Activated CD8-positive, alpha-beta T cell treated with anti-CD3 and anti-CD28 coated beads for 36 hours (primary cell): Measurements from ENCODE around the gene TCEAL4. TPM values are rescaled to one million over a fixed set of nuclear protein-coding genes. Genes with fewer than 3 reads are reported as not detected.

Source experiments
- ATAC-seq: fragments of 200-7000 bp; cut with Tn5 transposase; one replicate; pipeline ENCODE4 v1.10.0; 2021; ENCODE audit warnings: mild to moderate bottlenecking, moderate library complexity
- CTCF ChIA-PET: fragments of 350-600 bp; sonication (Branson Sonifier 250); formaldehyde crosslinking; loops from one replicate; lab custom pipeline; 2021; ENCODE audit warnings: antibody characterized with exemption; lab: Charles Lee
- POLR2A ChIA-PET: fragments of 350-600 bp; sonication (Branson Sonifier 250); formaldehyde crosslinking; loops from one replicate; lab custom pipeline; 2021; ENCODE audit warnings: antibody characterized with exemption; lab: Charles Lee
- DNase-seq: peaks from one replicate; pipeline ENCODE4 v3.0.0-alpha.2; 2020
- H3K27ac Mint-ChIP-seq: one replicate; pipeline ENCODE4 v1.8.0; 2021; ENCODE audit warnings: mild to moderate bottlenecking, mixed read lengths
- H3K27me3 Mint-ChIP-seq: one replicate; pipeline ENCODE4 v1.8.0; 2021; ENCODE audit warnings: mixed read lengths
- H3K36me3 Mint-ChIP-seq: one replicate; pipeline ENCODE4 v1.8.0; 2021; ENCODE audit warnings: low read depth, mixed read lengths
- H3K4me1 Mint-ChIP-seq: one replicate; pipeline ENCODE4 v1.8.0; 2021; ENCODE audit warnings: low read depth, mixed read lengths
- H3K4me3 Mint-ChIP-seq: one replicate; pipeline ENCODE4 v1.8.0; 2021; ENCODE audit warnings: mild to moderate bottlenecking, moderate library complexity, mixed read lengths
- H3K9me3 Mint-ChIP-seq: one replicate; pipeline ENCODE4 v1.8.0; 2021; ENCODE audit warnings: mixed read lengths
- CTCF ChIP-seq: fragments of 200-600 bp; IDR thresholded peaks from one replicate; pipeline ENCODE4 v1.8.0; 2022; ENCODE audit warnings: antibody characterized with exemption, mild to moderate bottlenecking
- intact Hi-C: fragments of 100-400 bp; cut with micrococcal nuclease; formaldehyde crosslinking; loops from one replicate; pipeline ENCODE4 v1.10.0; 2022
- total RNA-seq, 2 experiments: library from RNA; stranded (reverse); gene quantifications; one replicate each; pipeline ENCODE4 v1.2.3, GENCODE V29; 2021

TCEAL4 gene
- total RNA-seq, 2 experiments from 2014 or later = 15.8 to 18.7 TPM

- Mint-ChIP-seq H3K4me1 (no peaks in the 10 kb centered on the region), H3K4me3 (peak overlapping the region; percentile 91), H3K9me3 (no peaks in the 10 kb centered on the region), H3K27me3 (no peaks in the 10 kb centered on the region), H3K36me3 (no peaks in the 10 kb centered on the region), H3K27ac (peak overlapping the region; percentile 90)
- ChIA-PET CTCF (no interaction called here), POLR2A (no interaction called here)
- intact Hi-C loops = no loop called here
- peak; percentile 94 for ATAC-seq
- DNase-seq = peak; percentile 83
- no peak for TF ChIP-seq CTCF
Measured at GRCh38 chrX:103554687-103555424, 30.5 kb upstream of the TCEAL4 start.

- no peak for TF ChIP-seq CTCF
- no peaks in the 10 kb centered on the region for H3K4me1 Mint-ChIP-seq
- CTCF ChIA-PET = no interaction called here
Measured at GRCh38 chrX:103556963-103557612, 28.2 kb upstream of the TCEAL4 start.

GRCh38 chrX:103560256-103560655 is 25.1 kb upstream of the TCEAL4 start:
- no peak for DNase-seq

More at GRCh38 chrX:103556963-103557612, 28.2 kb upstream of the TCEAL4 start:
- no peak for ATAC-seq
- Mint-ChIP-seq H3K4me3 (no peak overlapping the region), H3K27ac (no peak overlapping the region), H3K36me3 (no peaks in the 10 kb centered on the region), H3K27me3 (no peaks in the 10 kb centered on the region), H3K9me3 (no peaks in the 10 kb centered on the region)
- no peak for DNase-seq
- intact Hi-C loops = no loop called here
- POLR2A ChIA-PET = no interaction called here

GRCh38 chrX:103562801-103563200 is 22.5 kb upstream of the TCEAL4 start:
- ChIA-PET CTCF (no interaction called here), POLR2A (no interaction called here)
- ATAC-seq = no peak
- H3K36me3 Mint-ChIP-seq = no peaks in the 10 kb centered on the region
- H3K9me3 Mint-ChIP-seq = no peaks in the 10 kb centered on the region
- H3K27me3 Mint-ChIP-seq = peaks cover 2% of the 10 kb centered on the region
- no peak for DNase-seq
- TF ChIP-seq CTCF = no peak
- H3K4me3 Mint-ChIP-seq = no peak overlapping the region
- H3K4me1 Mint-ChIP-seq = no peaks in the 10 kb centered on the region
- intact Hi-C loops = no loop called here
- H3K27ac Mint-ChIP-seq = no peak overlapping the region

More at GRCh38 chrX:103560256-103560655, 25.1 kb upstream of the TCEAL4 start:
- ChIA-PET POLR2A (no interaction called here), CTCF (interaction anchor here (0.9 kb wide), 1 partner anchor 65 kb away, joined by 3 read pairs; no protein-coding TSS in a partner anchor)
- peaks cover 2% of the 10 kb centered on the region for H3K27me3 Mint-ChIP-seq
- no peak for ATAC-seq
- no peaks in the 10 kb centered on the region for H3K4me1 Mint-ChIP-seq
- intact Hi-C loops = no loop called here
- H3K4me3 Mint-ChIP-seq = no peak overlapping the region
- no peaks in the 10 kb centered on the region for H3K9me3 Mint-ChIP-seq
- no peaks in the 10 kb centered on the region for H3K36me3 Mint-ChIP-seq
- no peak overlapping the region for H3K27ac Mint-ChIP-seq
- TF ChIP-seq CTCF = no peak

- ATAC-seq = no peak
- CTCF ChIA-PET = no interaction called here
- no peak for TF ChIP-seq CTCF
Measured at GRCh38 chrX:103565197-103565596, 20.1 kb upstream of the TCEAL4 start.

More at GRCh38 chrX:103565197-103565596, 20.1 kb upstream of the TCEAL4 start:
- Mint-ChIP-seq H3K9me3 (no peaks in the 10 kb centered on the region), H3K4me3 (no peak overlapping the region), H3K27me3 (peaks cover 2% of the 10 kb centered on the region), H3K36me3 (no peaks in the 10 kb centered on the region), H3K27ac (no peak overlapping the region), H3K4me1 (no peaks in the 10 kb centered on the region)
- intact Hi-C loops = no loop called here
- no peak for DNase-seq
- POLR2A ChIA-PET = no interaction called here
